ENCODE measurements around the gene ZSCAN5C.
"Not testable (repeated sequence)": the region's sequence is repeated elsewhere in the genome, so short reads cannot be mapped to it uniquely, and the experiment has no call there.

ZSCAN5C gene, protein sequence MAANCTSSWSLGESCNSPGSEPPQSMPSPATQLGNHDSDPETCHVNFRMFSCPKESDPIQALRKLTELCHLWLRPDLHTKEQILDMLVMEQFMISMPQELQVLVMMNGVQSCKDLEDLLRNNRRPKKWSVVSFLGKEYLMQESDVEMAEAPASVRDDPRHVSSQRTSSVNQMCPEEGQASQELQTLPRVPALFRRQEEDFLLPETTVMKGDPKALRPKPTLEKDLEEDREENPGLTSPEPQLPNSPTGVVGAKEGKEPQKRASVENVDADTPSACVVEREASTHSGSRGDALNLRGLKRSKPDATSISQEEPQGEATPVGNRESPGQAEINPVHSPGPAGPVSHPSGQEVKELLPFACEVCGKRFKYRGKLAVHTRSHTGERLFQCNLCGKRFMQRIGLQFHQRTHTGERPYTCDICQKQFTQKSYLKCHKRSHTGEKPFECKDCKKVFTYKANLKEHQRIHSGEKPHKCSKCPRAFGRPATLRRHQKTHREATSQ

DNA sequence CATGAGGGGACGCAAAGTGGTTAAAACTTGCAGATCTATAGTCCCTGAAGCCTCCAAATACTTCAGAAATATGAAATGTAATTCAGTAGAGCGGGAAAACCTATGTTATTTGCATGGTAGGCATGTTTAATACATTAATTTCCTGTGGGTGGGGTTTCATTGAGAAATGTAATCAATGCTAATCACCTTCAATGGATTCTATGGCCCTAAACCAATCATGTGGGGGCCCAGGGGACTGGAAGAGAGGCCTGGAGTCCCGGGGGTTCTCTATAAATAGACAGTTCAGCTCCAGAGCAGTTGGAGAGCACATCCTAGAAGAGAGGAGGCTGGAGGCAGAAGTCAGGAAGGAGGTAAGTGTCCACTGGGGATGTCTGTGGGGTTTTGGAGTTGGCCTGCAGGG, at the start of gene ZSCAN5C:
TSS of gene ZSCAN5C (plus strand) at position 301 of the 400 bp plus-strand sequence. CDS start 3,641 bp downstream, outside the sequence.
- DNase-seq (ENCODE audit: low read depth), result no peak

DNA sequence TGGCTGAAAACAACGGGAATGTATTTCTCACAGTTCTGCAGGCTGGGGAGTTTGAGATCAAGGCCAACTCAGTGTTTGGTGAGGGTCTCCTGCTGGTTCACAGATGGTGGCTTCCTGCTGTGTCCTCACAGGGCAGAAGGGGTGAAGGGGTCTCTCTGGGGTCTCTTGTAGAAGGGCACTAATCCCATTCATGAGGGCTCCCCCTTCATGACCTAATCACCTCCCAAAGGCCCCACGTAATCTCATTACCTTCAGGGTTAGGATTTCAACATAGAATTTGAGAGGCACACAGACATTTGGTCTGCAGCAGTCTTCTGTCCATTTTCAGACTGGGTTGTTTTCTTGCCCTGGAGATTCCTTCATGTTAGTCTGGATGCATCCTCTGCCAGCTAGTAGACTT, 49.4 kb upstream of the ZSCAN5C start:
- no peak for DNase-seq (ENCODE audit: low read depth)

DNA sequence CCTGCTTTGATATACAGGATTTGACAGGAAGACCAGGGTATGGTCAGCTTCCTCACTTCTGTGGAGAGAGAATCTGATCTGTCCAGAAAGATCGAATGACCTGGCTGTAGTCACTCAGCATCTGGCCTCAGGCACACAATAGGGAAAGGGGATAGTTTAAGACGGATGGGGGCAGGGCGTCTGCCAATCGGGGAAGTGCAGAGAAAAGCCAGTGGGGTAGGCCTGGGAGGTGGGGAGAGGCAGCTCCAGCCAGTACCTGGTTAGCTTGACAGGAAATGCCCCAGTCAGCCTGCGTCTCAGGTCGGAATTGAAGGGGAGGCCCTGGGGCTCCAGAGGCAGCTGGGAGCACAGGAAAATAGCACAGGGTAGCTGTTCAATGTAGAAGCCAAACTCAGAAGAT, 48.6 kb upstream of the ZSCAN5C start:
- DNase-seq (ENCODE audit: low read depth), result no peak

DNA sequence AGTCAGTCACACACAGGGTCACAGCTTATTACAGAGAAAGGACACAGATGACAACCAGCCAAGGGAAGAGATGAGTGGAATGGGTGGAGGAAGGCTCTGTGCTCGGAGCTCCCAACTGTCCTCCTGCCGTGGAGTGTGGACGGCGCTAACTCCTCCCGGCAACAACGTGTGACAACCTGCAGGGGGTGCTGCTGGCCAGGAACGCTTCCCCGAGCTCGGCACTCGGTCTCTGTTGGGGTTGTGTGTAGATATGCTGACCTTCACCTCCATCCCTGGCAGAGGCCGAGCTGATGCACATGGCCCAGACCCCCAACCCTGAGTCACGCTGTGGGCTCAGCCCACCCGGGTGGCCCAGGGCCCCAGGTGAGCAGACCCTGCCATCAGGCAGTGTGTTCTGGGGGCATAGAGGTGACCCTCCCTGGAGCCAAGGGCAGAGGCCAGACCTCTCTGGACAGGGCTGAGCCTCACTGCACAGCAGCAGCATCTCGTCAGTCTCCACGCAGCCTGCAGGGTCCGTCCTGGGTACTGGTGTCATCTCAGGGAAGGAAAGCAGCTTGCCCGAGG, 46.9 kb upstream of the ZSCAN5C start:
- no peak for DNase-seq (ENCODE audit: low read depth)

DNA sequence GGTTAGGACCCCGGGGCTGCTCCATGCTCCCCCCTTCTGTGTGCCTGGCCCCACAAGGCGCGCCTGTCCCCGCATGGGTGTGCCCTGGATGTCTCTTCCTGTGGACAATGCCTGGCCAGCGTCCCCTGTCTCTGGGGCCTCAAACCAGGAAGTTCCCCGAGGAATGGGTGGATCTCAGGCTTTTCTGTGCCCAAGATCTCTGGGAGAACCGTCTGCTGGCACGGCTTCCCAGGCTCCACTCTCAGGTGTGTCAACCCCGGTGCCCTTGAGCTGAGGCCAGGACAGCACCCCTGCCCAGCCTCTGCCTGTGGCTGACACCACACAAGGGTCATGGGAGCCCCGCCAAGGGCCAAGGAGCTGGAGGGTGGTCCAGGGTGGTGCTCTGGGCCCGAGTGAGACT, 45.3 kb upstream of the ZSCAN5C start:
- no peak for DNase-seq (ENCODE audit: low read depth)

DNA sequence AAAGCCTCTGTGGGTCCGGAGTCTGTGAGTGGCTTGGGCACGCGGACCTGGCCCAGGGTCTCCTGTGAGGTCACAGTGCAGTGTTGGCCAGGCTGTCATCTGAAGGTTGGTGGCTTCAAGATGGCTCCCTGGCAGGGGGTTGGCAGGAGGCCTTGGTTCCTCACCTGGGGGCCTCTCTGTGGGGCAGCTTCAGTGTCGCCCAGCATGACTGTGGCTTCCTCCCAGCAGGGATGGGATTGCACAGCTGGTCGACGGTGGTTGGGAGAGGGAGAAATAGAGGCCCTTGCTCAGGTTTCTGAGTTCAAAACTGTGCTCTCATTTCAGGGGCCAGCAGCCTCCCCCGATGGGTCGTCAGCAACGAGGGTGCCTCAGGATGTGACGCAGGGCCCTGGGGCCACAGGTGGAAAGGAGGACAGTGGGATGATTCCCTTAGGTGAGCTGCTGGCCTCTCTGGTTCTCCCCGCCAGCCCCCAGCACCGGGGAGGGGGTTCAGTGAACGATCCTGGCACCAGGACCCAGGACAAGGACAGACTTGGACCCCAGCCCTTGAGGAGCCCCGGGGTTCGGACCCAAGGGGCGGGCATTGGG, 43.8 kb upstream of the ZSCAN5C start:
- DNase-seq (ENCODE audit: low read depth), result no peak

DNA sequence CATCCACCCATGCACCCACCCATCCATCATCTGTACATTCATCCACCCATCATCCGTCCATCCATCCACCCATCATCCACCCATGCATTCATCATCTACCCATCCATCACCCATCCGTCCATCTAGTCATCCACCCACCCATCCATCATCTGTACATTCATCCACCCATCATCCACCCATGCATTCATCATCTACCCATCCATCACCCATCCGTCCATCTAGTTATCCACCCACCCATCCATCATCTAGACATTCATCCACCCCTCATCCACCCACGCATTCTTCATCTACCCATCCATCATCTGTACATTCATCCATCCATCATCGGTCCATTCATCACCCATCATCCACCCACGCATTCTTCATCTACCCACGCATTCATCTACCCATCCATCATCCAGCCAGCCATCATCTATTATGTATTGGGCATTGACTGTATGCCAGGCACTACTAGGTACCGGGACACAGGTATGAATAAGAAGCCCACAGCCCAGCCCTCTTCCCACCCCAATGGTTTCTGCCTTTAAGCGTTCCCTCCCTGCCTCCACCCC, 43.0 kb upstream of the ZSCAN5C start:
- DNase-seq (ENCODE audit: low read depth), result no peak

DNA sequence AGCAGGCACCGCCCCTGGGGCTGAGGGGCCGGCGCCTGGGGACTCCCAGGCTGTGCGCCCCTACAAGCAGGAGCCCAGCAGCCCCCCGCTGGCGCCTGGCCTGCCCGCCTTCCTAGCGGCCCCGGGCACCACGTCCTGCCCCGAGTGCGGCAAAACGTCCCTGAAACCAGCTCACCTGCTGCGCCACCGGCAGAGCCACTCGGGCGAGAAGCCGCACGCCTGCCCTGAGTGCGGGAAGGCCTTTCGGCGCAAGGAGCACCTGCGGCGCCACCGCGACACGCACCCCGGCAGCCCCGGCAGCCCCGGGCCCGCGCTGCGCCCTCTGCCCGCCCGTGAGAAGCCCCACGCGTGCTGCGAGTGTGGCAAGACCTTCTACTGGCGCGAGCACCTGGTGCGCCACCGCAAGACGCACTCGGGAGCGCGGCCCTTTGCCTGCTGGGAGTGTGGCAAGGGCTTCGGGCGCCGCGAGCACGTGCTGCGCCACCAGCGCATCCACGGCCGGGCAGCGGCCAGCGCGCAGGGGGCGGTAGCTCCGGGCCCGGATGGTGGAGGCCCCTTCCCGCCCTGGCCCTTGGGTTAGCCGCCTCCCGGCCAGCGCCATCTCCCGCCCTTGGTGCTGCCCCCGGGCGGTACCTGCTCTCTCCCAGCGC, 42.3 kb upstream of the ZSCAN5C start:
- no peak for DNase-seq (ENCODE audit: low read depth)

DNA sequence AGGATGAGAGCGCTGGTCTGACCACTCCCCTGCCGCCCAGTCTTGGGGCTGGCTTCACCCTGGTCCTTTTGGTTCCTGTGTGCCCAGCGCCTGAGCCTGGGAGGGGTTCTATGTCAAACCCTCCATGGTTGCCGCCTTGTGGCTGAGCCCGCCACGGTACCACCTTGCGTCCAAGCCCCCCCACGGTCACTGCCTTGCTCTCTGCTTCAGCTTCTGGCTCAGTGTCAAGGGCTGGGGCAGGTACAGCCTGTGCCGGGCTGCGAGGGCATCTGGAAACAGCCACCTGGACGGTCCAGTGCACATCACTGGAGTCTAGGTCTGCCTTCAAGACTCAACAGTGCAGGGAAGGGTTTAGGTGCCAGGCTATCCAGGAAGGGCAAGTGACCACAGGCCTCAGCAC, 40.5 kb upstream of the ZSCAN5C start:
- no peak for DNase-seq (ENCODE audit: low read depth)

DNA sequence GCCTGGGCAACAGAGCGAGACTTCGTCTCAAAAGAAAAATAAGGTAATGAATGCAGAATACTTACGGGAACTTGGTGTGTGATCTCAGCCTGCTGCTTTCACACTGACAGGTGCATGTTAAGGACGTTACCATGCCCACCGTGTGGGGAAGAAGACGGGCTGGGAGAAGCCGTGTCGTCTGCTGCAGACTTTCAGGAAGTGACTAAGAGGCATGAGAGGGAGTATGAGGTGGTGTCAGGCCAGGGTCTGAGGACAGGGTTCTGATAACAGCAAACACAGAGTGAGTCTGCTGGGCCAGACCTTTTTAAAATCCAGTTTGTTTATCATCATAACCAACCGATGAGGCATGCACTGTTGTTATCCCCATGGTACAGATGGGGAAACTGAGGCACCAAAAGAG, 39.8 kb upstream of the ZSCAN5C start:
- DNase-seq (ENCODE audit: low read depth), result no peak

DNA sequence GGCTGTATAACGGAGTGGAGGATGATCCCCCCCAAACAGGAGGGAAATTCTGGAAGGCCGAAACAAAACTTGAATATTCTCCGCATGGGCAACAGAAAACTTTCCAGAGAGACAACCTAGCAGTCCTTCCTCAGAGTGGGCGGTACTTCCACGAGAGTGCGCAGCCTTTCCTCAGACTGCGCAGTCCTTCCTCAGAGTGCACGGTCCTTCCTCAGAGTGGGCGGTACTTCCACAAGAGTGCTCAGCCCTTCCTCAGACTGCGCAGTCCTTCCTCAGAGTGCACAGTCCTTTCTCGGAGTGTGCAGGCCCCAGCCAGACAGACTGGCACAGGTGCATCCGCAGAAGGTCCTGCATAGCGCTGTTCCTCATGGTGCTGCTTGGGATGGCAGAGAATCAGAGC, 39.0 kb upstream of the ZSCAN5C start:
- DNase-seq (ENCODE audit: low read depth), result no peak

DNA sequence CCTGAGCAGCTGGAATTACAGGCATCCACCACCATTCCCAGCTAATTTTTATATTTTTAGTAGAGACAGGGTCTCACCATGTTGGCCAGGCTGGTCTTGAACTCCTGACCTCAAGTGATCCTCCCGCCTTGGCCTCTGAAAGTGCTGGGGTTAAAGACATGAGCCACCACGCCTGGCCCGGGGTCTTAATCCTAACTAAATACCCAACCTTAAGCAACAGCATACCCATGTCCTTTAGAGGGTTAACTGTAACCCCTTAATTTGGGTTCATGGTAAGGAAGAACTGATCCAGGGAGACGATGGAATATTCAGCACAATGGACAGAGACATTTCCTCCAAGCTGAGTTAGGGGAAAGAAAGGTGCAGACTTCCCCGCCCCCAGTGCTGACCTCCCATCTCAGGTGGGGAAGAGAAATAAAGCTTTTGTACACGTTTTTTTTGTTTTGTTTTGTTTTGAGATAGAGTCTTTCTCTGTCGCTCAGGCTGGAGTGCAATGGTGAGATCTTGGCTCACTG, 35.0 kb upstream of the ZSCAN5C start:
- DNase-seq (ENCODE audit: low read depth), result no peak

DNA sequence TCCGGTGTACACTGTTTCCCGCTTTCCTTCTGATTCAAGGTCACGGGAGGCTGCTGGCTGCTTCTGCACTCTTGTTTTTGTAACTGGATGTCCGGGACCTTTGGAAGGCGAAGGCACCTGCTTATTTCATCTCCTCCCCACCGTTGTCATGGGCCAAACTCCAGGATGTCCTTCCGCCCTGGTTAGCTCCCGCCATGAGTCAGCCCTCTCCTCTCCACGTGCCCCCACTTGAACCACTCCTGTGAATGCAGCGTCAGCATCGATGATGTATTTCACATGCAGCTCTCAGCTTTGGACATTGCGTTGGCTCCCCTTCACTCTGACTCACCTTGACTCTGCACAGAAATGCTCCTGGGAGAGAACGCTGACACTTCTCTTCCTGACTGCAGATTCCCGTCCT, 31.8 kb upstream of the ZSCAN5C start:
- DNase-seq (ENCODE audit: low read depth), result no peak

DNA sequence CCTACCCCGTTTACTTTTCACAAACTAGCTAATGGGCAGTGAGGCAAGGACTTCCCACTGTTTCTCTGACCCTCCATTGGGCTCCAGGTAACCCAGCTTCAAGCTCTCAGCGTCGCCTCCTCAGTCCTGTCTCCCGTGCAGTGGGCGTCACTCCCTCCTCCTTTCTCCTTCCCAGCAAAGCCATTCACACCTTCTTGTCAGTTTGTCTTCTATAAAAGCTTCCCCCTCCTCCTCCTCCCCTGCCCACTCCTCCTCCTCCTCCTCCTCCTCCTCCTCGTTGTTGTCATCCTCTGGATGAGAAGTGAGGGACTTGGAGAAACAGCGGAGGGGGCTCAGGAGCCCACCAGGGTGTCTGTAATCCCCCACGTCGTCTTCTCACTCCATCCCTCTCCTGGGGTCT, 28.0 kb upstream of the ZSCAN5C start:
- DNase-seq (ENCODE audit: low read depth), result no peak

DNA sequence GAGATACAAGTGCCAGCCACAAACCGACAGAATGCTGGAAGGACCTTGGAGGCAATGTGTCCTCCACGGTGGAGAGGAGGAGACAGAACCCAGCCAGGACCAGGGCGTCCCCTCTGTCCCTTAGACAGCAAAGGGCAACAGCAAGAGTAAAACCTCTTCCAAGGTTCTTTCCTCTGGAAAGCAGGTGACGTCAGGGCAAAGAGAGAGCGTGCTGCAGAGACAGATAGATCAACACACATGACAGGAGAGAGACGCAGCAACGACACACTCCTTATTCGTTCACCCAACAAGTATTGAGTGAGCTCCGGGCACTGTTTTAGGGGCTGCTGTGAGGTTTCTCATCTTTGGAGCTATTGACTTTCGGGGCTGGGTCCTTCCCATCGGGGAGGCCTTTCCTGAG, 27.5 kb upstream of the ZSCAN5C start:
- DNase-seq (ENCODE audit: low read depth), result no peak

DNA sequence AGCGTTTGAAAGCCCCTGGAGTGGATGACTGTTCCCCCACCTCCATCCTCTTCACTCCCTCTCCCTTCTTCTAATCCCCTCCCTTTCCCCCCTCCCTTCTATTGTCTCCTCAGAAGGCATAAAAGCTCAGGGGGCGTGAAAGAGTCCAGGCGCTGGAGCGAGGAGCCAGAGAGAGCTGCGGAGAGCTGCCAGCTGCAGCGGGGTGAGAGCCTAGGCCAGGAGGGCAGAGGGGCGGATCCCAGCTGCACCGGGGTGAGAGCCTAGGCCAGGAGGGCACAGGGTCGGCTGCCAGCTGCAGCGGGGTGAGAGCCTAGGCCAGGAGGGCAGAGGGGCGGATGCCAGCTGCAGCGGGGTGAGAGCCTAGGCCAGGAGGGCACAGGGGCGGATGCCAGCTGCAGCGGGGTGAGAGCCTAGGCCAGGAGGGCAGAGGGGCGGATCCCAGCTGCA, 26.2 kb upstream of the ZSCAN5C start, which contains the start of gene GALP:
TSS of gene GALP (plus strand) at position 148 of the 447 bp plus-strand sequence. CDS start 1,101 bp downstream, outside the sequence.
- not testable (repeated sequence) for DNase-seq (ENCODE audit: low read depth)

DNA sequence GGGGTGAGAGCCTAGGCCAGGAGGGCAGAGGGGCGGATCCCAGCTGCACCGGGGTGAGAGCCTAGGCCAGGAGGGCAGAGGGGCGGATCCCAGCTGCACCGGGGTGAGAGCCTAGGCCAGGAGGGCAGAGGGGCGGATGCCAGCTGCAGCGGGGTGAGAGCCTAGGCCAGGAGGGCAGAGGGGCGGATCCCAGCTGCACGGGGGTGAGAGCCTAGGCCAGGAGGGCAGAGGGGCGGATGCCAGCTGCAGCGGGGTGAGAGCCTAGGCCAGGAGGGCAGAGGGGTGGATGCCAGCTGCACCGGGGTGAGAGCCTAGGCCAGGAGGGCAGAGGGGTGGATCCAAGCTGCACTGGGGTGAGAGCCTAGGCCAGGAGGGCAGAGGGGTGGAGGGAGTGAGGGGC, 25.8 kb upstream of the ZSCAN5C start:
- DNase-seq (ENCODE audit: low read depth), result not testable (repeated sequence)

DNA sequence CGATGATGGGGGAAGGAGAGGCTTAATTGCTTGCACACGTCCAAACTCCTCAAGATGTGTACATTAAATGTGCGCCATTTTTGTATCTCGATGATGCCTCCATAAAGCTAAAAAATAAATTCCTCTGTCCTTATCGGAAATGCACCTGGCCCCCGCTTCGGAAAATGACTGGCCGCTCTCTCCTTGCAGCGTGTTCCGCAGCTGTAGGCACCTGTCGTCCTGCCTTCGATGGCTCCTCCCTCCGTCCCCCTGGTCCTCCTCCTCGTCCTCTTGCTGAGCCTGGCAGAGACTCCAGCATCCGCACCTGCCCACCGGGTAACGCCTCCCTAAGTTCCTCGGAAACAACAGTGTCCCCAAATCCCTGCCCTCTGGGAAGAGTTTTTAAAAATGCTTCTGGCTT, 25.2 kb upstream of the ZSCAN5C start:
- DNase-seq (ENCODE audit: low read depth), result no peak

DNA sequence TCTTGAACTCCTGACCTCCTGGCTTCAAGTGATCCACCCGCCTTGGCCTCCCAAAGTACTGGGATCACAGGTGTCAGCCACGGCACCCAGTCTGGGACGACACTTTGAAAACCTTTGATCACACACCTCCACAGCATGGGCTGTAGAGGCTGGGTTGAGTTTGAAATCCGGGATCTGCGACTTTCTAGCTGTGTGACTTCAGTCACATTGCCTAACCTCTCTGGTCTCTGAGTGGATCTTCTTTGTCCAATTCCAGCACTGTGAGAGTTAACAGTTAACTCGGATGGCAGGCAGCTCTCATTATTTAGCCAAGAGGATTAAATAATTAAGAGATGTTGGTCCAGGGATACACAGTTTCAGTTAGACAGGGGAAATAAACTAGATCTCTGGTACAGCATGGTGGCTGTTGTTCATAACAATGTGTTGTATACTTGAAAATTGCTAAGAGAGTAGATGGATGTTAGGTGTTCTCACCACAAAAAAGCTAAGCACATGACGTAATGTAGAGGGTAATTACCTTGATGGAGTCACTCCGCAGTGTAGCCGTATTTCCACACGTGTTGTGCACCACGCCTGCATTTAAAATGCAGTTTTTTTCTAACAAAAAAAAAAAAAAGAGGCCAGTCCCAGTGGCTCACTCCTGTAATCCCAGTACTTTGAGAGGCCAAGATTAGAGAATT, 24.4 kb upstream of the ZSCAN5C start:
- no peak for DNase-seq (ENCODE audit: low read depth)

DNA sequence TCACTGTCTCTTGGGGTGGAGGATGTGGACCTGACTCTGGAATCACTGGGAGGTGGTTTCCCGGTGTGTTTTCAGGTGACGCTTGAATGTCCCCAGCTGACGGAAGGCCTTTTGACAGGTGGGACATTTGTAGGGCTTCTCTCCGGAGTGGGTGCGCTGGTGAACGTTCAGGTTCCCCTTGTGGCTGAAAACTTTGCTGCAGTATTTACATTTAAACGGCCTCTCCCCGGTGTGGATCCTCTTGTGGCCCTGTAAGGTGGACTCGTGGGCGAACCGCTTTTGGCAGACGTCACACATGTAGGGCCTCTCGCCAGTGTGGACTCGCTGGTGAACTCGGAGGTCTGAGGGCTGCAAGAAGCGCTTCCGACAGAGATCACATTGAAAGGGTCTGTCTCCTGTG, 12.3 kb upstream of the ZSCAN5C start:
- no peak for DNase-seq (ENCODE audit: low read depth)

DNA sequence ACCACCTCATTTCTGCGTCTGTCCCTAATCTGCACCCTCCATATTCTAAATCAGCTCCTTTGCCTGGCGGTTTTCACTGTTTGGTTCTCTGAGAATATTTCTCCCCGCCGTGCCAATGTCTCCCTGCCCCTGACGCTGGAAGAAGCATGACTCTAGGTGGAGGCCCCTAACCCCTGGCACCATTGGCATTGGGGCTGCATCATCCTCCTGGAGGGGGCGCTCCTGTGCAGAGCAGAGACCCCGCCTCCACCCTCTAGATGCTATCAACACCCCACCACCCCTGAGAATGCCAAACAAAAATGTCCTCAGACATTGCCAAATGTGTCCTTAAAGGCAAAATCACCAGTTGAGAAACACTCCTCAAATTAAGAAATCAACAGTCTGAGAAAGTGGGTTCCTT, 11.0 kb upstream of the ZSCAN5C start:
- no peak for DNase-seq (ENCODE audit: low read depth)
